ENCODE data around the gene SATB1. TPM values are rescaled to one million over a fixed set of nuclear protein-coding genes. Genes with fewer than 3 reads are reported as not detected.
A peak's percentile ranks its signal among the peaks of the same experiment; 100 is the strongest.

Gene SATB1
- total and polyA plus RNA-seq, 4 experiments from 2014 or later, result 101 to 211 (median 160) TPM

GRCh38 chr3:18425641-18426257, 610 bp upstream of the SATB1 start:
- H3K27me3 Mint-ChIP-seq, result peaks cover 0 to 1% of the 10 kb centered on the region in 2 donors
- peak; percentile 66 to 84 (median 69) for DNase-seq

GRCh38 chr3:18424213-18424728, 868 bp downstream of the SATB1 start:
- CTCF ChIA-PET (ENCODE audit: partially characterized antibody), result interaction anchor here (1.4 to 2.3 kb wide), 3 partner anchors 18 to 135 kb away, joined by 3 to 6 read pairs (median 5); no protein-coding TSS in a partner anchor
- Histone ChIP-seq H3K4me3 (ENCODE audit: low read length in 2 of 2) (peak overlapping the region; percentile 66 to 77), H3K27me3 (ENCODE audit: insufficient read depth, low read length) (no peaks in the 10 kb centered on the region), H3K36me3 (ENCODE audit: insufficient read depth, low read length) (peaks cover 1% of the 10 kb centered on the region), H3K9me3 (ENCODE audit: control insufficient read depth in 1 of 2, low read length in 2 of 2) (no peaks in the 10 kb centered on the region), H3K4me1 (ENCODE audit: insufficient read depth, low read length) (peaks cover 72% of the 10 kb centered on the region), H3K27ac (ENCODE audit: low read depth, low read length) (peak overlapping the region; percentile 79)
- H3K36me3 Mint-ChIP-seq, result peaks cover 20 to 37% of the 10 kb centered on the region in 2 donors
- H3K4me1 Mint-ChIP-seq, result peaks cover 48 to 90% (median 67%) of the 10 kb centered on the region in 4 donors
- H3K27ac Mint-ChIP-seq, result peak overlapping the region; percentile 92 to 97 (median 95)
- peak overlapping the region; percentile 91 to 98 (median 97) for H3K4me3 Mint-ChIP-seq
- DNase-seq, result peak in 1 of 5 donors; percentile 27
- intact Hi-C loops (cut with micrococcal nuclease), result loop anchor here (1.0 to 10.0 kb wide), 4 partner anchors 334 to 721 kb away; partner anchors contain the start of genes KCNH8 and TBC1D5
- peaks cover 0 to 1% of the 10 kb centered on the region in 2 donors for H3K27me3 Mint-ChIP-seq
- no peaks in the 10 kb centered on the region for H3K9me3 Mint-ChIP-seq
- POLR2A ChIA-PET (ENCODE audit: partially characterized antibody), result interaction anchor here (0.6 to 5.1 kb wide), 12 partner anchors 9 to 301 kb away, joined by 3 to 48 read pairs (median 6); no protein-coding TSS in a partner anchor

More at GRCh38 chr3:18425641-18426257, 610 bp upstream of the SATB1 start:
- POLR2A ChIA-PET (ENCODE audit: partially characterized antibody), result interaction anchor here (0.6 to 5.1 kb wide), 11 partner anchors 9 to 1404 kb away, joined by 3 to 48 read pairs (median 7); no protein-coding TSS in a partner anchor
- CTCF ChIA-PET (ENCODE audit: partially characterized antibody), result interaction anchor here (1.8 kb wide), 1 partner anchor 134 kb away, joined by 5 read pairs; no protein-coding TSS in a partner anchor
- Histone ChIP-seq H3K27me3 (ENCODE audit: insufficient read depth, low read length) (no peaks in the 10 kb centered on the region), H3K36me3 (ENCODE audit: insufficient read depth, low read length) (no peaks in the 10 kb centered on the region), H3K4me3 (ENCODE audit: low read length in 2 of 2) (peak overlapping the region in 1 of 2 donors; percentile 77), H3K27ac (ENCODE audit: low read depth, low read length) (peak overlapping the region; percentile 79), H3K9me3 (ENCODE audit: control insufficient read depth in 1 of 2, low read length in 2 of 2) (no peaks in the 10 kb centered on the region), H3K4me1 (ENCODE audit: insufficient read depth, low read length) (peaks cover 72% of the 10 kb centered on the region)
- peaks cover 7 to 22% of the 10 kb centered on the region in 2 donors for H3K36me3 Mint-ChIP-seq
- H3K4me1 Mint-ChIP-seq, result peaks cover 53 to 88% (median 67%) of the 10 kb centered on the region in 4 donors
- H3K4me3 Mint-ChIP-seq, result peak overlapping the region; percentile 91 to 97 (median 96)
- intact Hi-C loops (cut with micrococcal nuclease), result loop anchor here (1.0 to 10.0 kb wide), 6 partner anchors 8 to 719 kb away; partner anchors contain the start of genes KCNH8 and TBC1D5
- H3K9me3 Mint-ChIP-seq, result no peaks in the 10 kb centered on the region
- peak overlapping the region; percentile 95 to 98 (median 97) for H3K27ac Mint-ChIP-seq

GRCh38 chr3:18423401-18424212, 1.5 kb downstream of the SATB1 start:
- Mint-ChIP-seq H3K4me3 (peak overlapping the region; percentile 91 to 98 (median 97)), H3K36me3 (peaks cover 27 to 44% of the 10 kb centered on the region in 2 donors), H3K9me3 (no peaks in the 10 kb centered on the region), H3K4me1 (peaks cover 48 to 90% (median 67%) of the 10 kb centered on the region in 4 donors), H3K27ac (peak overlapping the region; percentile 90 to 97 (median 95)), H3K27me3 (peaks cover 0 to 1% of the 10 kb centered on the region in 2 donors)
- intact Hi-C loops (cut with micrococcal nuclease), result loop anchor here (1.0 to 10.0 kb wide), 6 partner anchors 12 to 721 kb away; partner anchors contain the start of genes KCNH8 and TBC1D5
- Histone ChIP-seq H3K27ac (ENCODE audit: low read depth, low read length) (peak overlapping the region; percentile 79), H3K9me3 (ENCODE audit: control insufficient read depth in 1 of 2, low read length in 2 of 2) (no peaks in the 10 kb centered on the region), H3K36me3 (ENCODE audit: insufficient read depth, low read length) (peaks cover 4% of the 10 kb centered on the region), H3K4me3 (ENCODE audit: low read length in 2 of 2) (peak overlapping the region; percentile 66 to 77), H3K27me3 (ENCODE audit: insufficient read depth, low read length) (no peaks in the 10 kb centered on the region), H3K4me1 (ENCODE audit: insufficient read depth, low read length) (peaks cover 72% of the 10 kb centered on the region)
- ChIA-PET CTCF (ENCODE audit: partially characterized antibody) (interaction anchor here (0.7 to 2.3 kb wide), 7 partner anchors 12 to 136 kb away, joined by 3 to 6 read pairs (median 3); no protein-coding TSS in a partner anchor), POLR2A (ENCODE audit: partially characterized antibody) (interaction anchor here (0.8 to 5.1 kb wide), 17 partner anchors 8 to 302 kb away, joined by 3 to 48 read pairs (median 6); no protein-coding TSS in a partner anchor)
- DNase-seq, result peak in 4 of 5 donors; percentile 33 to 49 (median 37)

- Mint-ChIP-seq H3K36me3 (peaks cover 33 to 50% of the 10 kb centered on the region in 2 donors), H3K9me3 (no peaks in the 10 kb centered on the region), H3K27ac (peak overlapping the region; percentile 90 to 97 (median 95)), H3K4me1 (peaks cover 48 to 90% (median 67%) of the 10 kb centered on the region in 4 donors), H3K27me3 (peaks cover 0 to 1% of the 10 kb centered on the region in 2 donors), H3K4me3 (peak overlapping the region; percentile 91 to 98 (median 97))
- Histone ChIP-seq H3K4me3 (ENCODE audit: low read length in 2 of 2) (peak overlapping the region in 1 of 2 donors; percentile 5), H3K36me3 (ENCODE audit: insufficient read depth, low read length) (peaks cover 4% of the 10 kb centered on the region), H3K9me3 (ENCODE audit: control insufficient read depth in 1 of 2, low read length in 2 of 2) (no peaks in the 10 kb centered on the region), H3K4me1 (ENCODE audit: insufficient read depth, low read length) (peaks cover 72% of the 10 kb centered on the region), H3K27ac (ENCODE audit: low read depth, low read length) (peak overlapping the region; percentile 79), H3K27me3 (ENCODE audit: insufficient read depth, low read length) (no peaks in the 10 kb centered on the region)
- intact Hi-C loops (cut with micrococcal nuclease), result loop anchor here (1.0 to 10.0 kb wide), 5 partner anchors 12 to 722 kb away; partner anchors contain the start of genes KCNH8 and TBC1D5
- peak in 1 of 5 donors; percentile 9 for DNase-seq
- CTCF ChIA-PET (ENCODE audit: partially characterized antibody), result interaction anchor here (0.7 to 2.3 kb wide), 6 partner anchors 11 to 35 kb away, joined by 3 to 6 read pairs (median 3); no protein-coding TSS in a partner anchor
- POLR2A ChIA-PET (ENCODE audit: partially characterized antibody), result interaction anchor here (0.9 to 5.1 kb wide), 9 partner anchors 9 to 293 kb away, joined by 3 to 48 read pairs (median 6); no protein-coding TSS in a partner anchor
Measured at GRCh38 chr3:18422972-18423371, 2.2 kb downstream of the SATB1 start.

- no peak overlapping the region for H3K4me3 ChIP-seq (ENCODE audit: low read length in 2 of 2)
- peaks cover 43 to 90% (median 71%) of the 10 kb centered on the region in 4 donors for H3K4me1 Mint-ChIP-seq
- H3K9me3 Mint-ChIP-seq, result no peaks in the 10 kb centered on the region
- H3K4me1 ChIP-seq (ENCODE audit: insufficient read depth, low read length), result peaks cover 69% of the 10 kb centered on the region
- no peak overlapping the region for H3K27ac ChIP-seq (ENCODE audit: low read depth, low read length)
- ChIA-PET POLR2A (ENCODE audit: partially characterized antibody) (interaction anchor here (0.7 to 1.1 kb wide), 3 partner anchors 10 to 24 kb away, joined by 3 to 4 read pairs (median 3); no protein-coding TSS in a partner anchor), CTCF (ENCODE audit: partially characterized antibody) (interaction anchor here (1.4 to 2.7 kb wide), 2 partner anchors 25 to 139 kb away, joined by 3 to 9 read pairs; no protein-coding TSS in a partner anchor)
- H3K36me3 Mint-ChIP-seq, result peaks cover 52 to 70% of the 10 kb centered on the region in 2 donors
- no peak for DNase-seq
- peak overlapping the region in 7 of 8 donors; percentile 3 to 80 (median 58) for H3K4me3 Mint-ChIP-seq
- peak overlapping the region; percentile 53 to 81 (median 69) for H3K27ac Mint-ChIP-seq
- intact Hi-C loops (cut with micrococcal nuclease), result loop anchor here (10.0 kb wide), 3 partner anchors 564 to 724 kb away; partner anchors contain the start of genes KCNH8 and TBC1D5
- H3K27me3 Mint-ChIP-seq, result no peaks in the 10 kb centered on the region
- H3K27me3 ChIP-seq (ENCODE audit: insufficient read depth, low read length), result no peaks in the 10 kb centered on the region
- peaks cover 14% of the 10 kb centered on the region for H3K36me3 ChIP-seq (ENCODE audit: insufficient read depth, low read length)
- H3K9me3 ChIP-seq (ENCODE audit: control insufficient read depth in 1 of 2, low read length in 2 of 2), result no peaks in the 10 kb centered on the region
Measured at GRCh38 chr3:18420555-18420954, 4.6 kb downstream of the SATB1 start.

GRCh38 chr3:18419232-18419631, 5.9 kb downstream of the SATB1 start:
- no peaks in the 10 kb centered on the region for H3K9me3 Mint-ChIP-seq
- peaks cover 63 to 75% of the 10 kb centered on the region in 2 donors for H3K36me3 Mint-ChIP-seq
- Histone ChIP-seq H3K27me3 (ENCODE audit: insufficient read depth, low read length) (no peaks in the 10 kb centered on the region), H3K4me1 (ENCODE audit: insufficient read depth, low read length) (peaks cover 69% of the 10 kb centered on the region), H3K4me3 (ENCODE audit: low read length in 2 of 2) (no peak overlapping the region), H3K9me3 (ENCODE audit: control insufficient read depth in 1 of 2, low read length in 2 of 2) (no peaks in the 10 kb centered on the region), H3K27ac (ENCODE audit: low read depth, low read length) (no peak overlapping the region), H3K36me3 (ENCODE audit: insufficient read depth, low read length) (peaks cover 21% of the 10 kb centered on the region)
- peak overlapping the region in 5 of 8 donors; percentile 36 to 80 (median 67) for H3K4me3 Mint-ChIP-seq
- intact Hi-C loops (cut with micrococcal nuclease), result no loop called here
- H3K4me1 Mint-ChIP-seq, result peaks cover 46 to 94% (median 79%) of the 10 kb centered on the region in 4 donors
- ChIA-PET POLR2A (ENCODE audit: partially characterized antibody) (interaction anchor here (0.6 kb wide), 1 partner anchor 15 kb away, joined by 3 read pairs; no protein-coding TSS in a partner anchor), CTCF (ENCODE audit: partially characterized antibody) (interaction anchor here (1.4 kb wide), 1 partner anchor 26 kb away, joined by 3 read pairs; no protein-coding TSS in a partner anchor)
- no peak for DNase-seq
- H3K27me3 Mint-ChIP-seq, result no peaks in the 10 kb centered on the region
- H3K27ac Mint-ChIP-seq, result peak overlapping the region in 2 of 7 donors; percentile 43 to 79

All from CD4-positive, alpha-beta memory T cell (primary cell).